Neural progenitor cell (in vitro differentiated cells): ENCODE measurements around the gene TRPC4. TPM values are rescaled to one million over a fixed set of nuclear protein-coding genes. Genes with fewer than 3 reads are reported as not detected.

Experiments
- DNase-seq: peaks from one replicate; pipeline ENCODE4 v3.0.0-alpha.2; 2016; ENCODE audit warnings: low spot score
- H2AFZ ChIP-seq: fragments of 200-600 bp; sonication (generic); replicated peaks from 2 replicates; pipeline ENCODE4 v1.6.1; 2016; ENCODE audit warnings: antibody characterized with exemption
- H3F3A ChIP-seq: fragments of 200-600 bp; sonication (generic); 2 replicates; pipeline ENCODE4 v1.6.1; 2016; ENCODE audit warnings: antibody characterized with exemption, low read depth
- H3K27ac ChIP-seq: fragments of 200-600 bp; sonication (generic); 2 replicates; pipeline ENCODE4 v1.5.1; 2016; ENCODE audit warnings: mild to moderate bottlenecking
- H3K27me3 ChIP-seq: fragments of 200-600 bp; sonication (generic); 2 replicates; pipeline ENCODE4 v1.6.1; 2016; ENCODE audit warnings: mild to moderate bottlenecking, moderate library complexity
- H3K36me3 ChIP-seq: fragments of 200-600 bp; sonication (generic); 2 replicates; pipeline ENCODE4 v1.5.1; 2016
- H3K4me1 ChIP-seq: fragments of 200-600 bp; sonication (generic); 2 replicates; pipeline ENCODE4 v1.6.1; 2016; ENCODE audit warnings: mixed run types
- H3K4me2 ChIP-seq: fragments of 200-600 bp; sonication (generic); 2 replicates; pipeline ENCODE4 v1.6.1; 2016
- H3K4me3 ChIP-seq: fragments of 200-600 bp; sonication (generic); 2 replicates; pipeline ENCODE4 v1.5.1; 2016
- H3K79me2 ChIP-seq: fragments of 200-600 bp; sonication (generic); 2 replicates; pipeline ENCODE4 v1.6.1; 2016; ENCODE audit warnings: low read depth
- H3K9ac ChIP-seq: fragments of 200-600 bp; sonication (generic); 2 replicates; pipeline ENCODE4 v1.6.1; 2016
- H3K9me3 ChIP-seq: fragments of 200-600 bp; sonication (generic); 2 replicates; pipeline ENCODE4 v1.5.1; 2016; ENCODE audit warnings: low read depth
- H4K20me1 ChIP-seq: fragments of 200-600 bp; sonication (generic); 2 replicates; pipeline ENCODE4 v1.6.1; 2016; ENCODE audit warnings: low read depth
- H3K27ac Mint-ChIP-seq: 3 replicates; pipeline ENCODE4 v1.8.0; 2021; ENCODE audit warnings: mixed read lengths
- H3K27me3 Mint-ChIP-seq: 2 replicates; pipeline ENCODE4 v1.8.0; 2022; ENCODE audit warnings: low read depth, mild to moderate bottlenecking, inconsistent platforms, moderate library complexity, mixed read lengths; ENCODE audit not compliant: insufficient read depth
- H3K36me3 Mint-ChIP-seq: 3 replicates; pipeline ENCODE4 v1.8.0; 2021; ENCODE audit warnings: mixed read lengths
- H3K4me1 Mint-ChIP-seq: 3 replicates; pipeline ENCODE4 v1.8.0; 2021; ENCODE audit warnings: mixed read lengths
- H3K4me3 Mint-ChIP-seq: 3 replicates; pipeline ENCODE4 v1.8.0; 2021; ENCODE audit warnings: mild to moderate bottlenecking, moderate library complexity, mixed read lengths
- H3K9me3 Mint-ChIP-seq: 3 replicates; pipeline ENCODE4 v1.8.0; 2020; ENCODE audit warnings: mixed read lengths
- EZH2 ChIP-seq: fragments of 200-600 bp; sonication (generic); IDR thresholded peaks from 2 replicates; pipeline ENCODE4 v1.6.1; 2017; ENCODE audit warnings: antibody characterized with exemption, mild to moderate bottlenecking, moderate library complexity
- EZH2phosphoT487 ChIP-seq: fragments of 200-600 bp; sonication (generic); IDR thresholded peaks from 2 replicates; pipeline ENCODE4 v1.6.1; 2017; ENCODE audit warnings: antibody characterized with exemption
- total RNA-seq: library from RNA; depleted of rRNA; stranded (reverse); fragments of >200 nt; gene quantifications from 2 replicates; pipeline ENCODE4 v1.2.3, GENCODE V29; 2015; ENCODE audit warnings: low replicate concordance
- TF ChIP-seq, protein P1 (sequence below): fragments of 200-600 bp; sonication (generic); IDR thresholded peaks from 2 replicates; pipeline ENCODE4 v1.5.1; 2017; ENCODE audit warnings: antibody characterized with exemption, mild to moderate bottlenecking

Gene TRPC4
- total RNA-seq, 1 donor from 2014 or later: 21.1 TPM

DNA sequence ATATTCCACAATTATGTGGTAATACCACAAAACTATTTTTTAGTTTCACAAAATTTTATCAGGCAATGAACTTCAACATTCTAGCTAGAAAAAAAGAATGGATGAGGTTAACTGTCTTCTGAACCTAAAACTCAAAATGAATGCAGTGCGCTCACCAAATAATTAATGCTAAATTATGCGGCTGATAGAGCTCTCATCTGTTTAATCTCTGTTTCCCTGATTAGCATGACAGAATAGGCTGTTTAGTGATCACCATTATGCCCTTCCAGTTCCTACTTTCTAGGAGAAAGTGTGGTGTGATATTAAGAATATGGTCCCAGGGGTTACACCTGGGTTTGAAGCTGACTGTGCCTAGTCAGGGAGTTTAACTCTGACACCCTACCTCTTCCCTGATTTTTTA lies 228.2 kb downstream of the TRPC4 start:
- peaks cover 6% of the 10 kb centered on the region for H3F3A ChIP-seq
- no peak overlapping the region for H2AFZ ChIP-seq
- H3K4me2 ChIP-seq: no peak overlapping the region
- TF ChIP-seq EZH2phosphoT487 (no peak), EZH2 (no peak)
- H4K20me1 ChIP-seq: no peaks in the 10 kb centered on the region
- H3K36me3 ChIP-seq: no peaks in the 10 kb centered on the region
- H3K4me3 Mint-ChIP-seq: no peak overlapping the region
- H3K36me3 Mint-ChIP-seq: peaks cover 21% of the 10 kb centered on the region
- DNase-seq: no peak
- H3K4me1 ChIP-seq: peaks cover 17% of the 10 kb centered on the region
- no peaks in the 10 kb centered on the region for H3K27me3 Mint-ChIP-seq
- no peak overlapping the region for H3K27ac ChIP-seq
- H3K4me3 ChIP-seq: no peak overlapping the region
- H3K27ac Mint-ChIP-seq: no peak overlapping the region
- H3K9me3 Mint-ChIP-seq: no peaks in the 10 kb centered on the region
- H3K9me3 ChIP-seq: no peaks in the 10 kb centered on the region
- no peaks in the 10 kb centered on the region for H3K79me2 ChIP-seq
- H3K27me3 ChIP-seq: no peaks in the 10 kb centered on the region
- peaks cover 36% of the 10 kb centered on the region for H3K4me1 Mint-ChIP-seq
- no peak overlapping the region for H3K9ac ChIP-seq

DNA sequence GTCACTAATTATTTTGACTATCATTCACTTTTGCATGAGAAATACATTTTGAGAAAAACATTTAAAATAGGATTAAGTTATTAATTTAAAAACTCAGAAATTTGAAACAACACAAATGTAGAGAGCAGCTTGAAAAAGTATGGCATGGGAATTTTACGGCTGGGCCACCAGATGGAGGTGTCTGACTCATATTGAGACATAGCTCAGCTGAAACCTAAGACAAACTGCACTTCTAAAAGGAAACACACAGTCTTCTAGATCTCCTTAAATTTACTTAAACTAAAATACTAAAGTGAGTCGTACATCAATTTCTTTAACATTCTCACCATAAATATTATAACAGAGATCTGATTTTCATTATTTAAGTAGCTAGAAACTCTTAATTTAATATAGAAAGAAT lies 229.1 kb downstream of the TRPC4 start:
- Histone ChIP-seq H3K36me3 (no peaks in the 10 kb centered on the region), H3K9me3 (no peaks in the 10 kb centered on the region), H4K20me1 (no peaks in the 10 kb centered on the region), H3K4me3 (no peak overlapping the region), H3K4me1 (peaks cover 8% of the 10 kb centered on the region), H3K27ac (no peak overlapping the region), H3K79me2 (no peaks in the 10 kb centered on the region), H3K27me3 (no peaks in the 10 kb centered on the region), H3K9ac (no peak overlapping the region), H3F3A (peaks cover 5% of the 10 kb centered on the region), H3K4me2 (no peak overlapping the region), H2AFZ (no peak overlapping the region)
- Mint-ChIP-seq H3K27me3 (no peaks in the 10 kb centered on the region), H3K9me3 (no peaks in the 10 kb centered on the region), H3K4me1 (peaks cover 27% of the 10 kb centered on the region), H3K4me3 (no peak overlapping the region), H3K27ac (peak overlapping the region; percentile 96), H3K36me3 (peaks cover 21% of the 10 kb centered on the region)
- peak; percentile 44 for DNase-seq
- TF ChIP-seq, protein P1, sequence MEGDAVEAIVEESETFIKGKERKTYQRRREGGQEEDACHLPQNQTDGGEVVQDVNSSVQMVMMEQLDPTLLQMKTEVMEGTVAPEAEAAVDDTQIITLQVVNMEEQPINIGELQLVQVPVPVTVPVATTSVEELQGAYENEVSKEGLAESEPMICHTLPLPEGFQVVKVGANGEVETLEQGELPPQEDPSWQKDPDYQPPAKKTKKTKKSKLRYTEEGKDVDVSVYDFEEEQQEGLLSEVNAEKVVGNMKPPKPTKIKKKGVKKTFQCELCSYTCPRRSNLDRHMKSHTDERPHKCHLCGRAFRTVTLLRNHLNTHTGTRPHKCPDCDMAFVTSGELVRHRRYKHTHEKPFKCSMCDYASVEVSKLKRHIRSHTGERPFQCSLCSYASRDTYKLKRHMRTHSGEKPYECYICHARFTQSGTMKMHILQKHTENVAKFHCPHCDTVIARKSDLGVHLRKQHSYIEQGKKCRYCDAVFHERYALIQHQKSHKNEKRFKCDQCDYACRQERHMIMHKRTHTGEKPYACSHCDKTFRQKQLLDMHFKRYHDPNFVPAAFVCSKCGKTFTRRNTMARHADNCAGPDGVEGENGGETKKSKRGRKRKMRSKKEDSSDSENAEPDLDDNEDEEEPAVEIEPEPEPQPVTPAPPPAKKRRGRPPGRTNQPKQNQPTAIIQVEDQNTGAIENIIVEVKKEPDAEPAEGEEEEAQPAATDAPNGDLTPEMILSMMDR: peak; percentile 68
- TF ChIP-seq EZH2 (no peak), EZH2phosphoT487 (no peak)

DNA sequence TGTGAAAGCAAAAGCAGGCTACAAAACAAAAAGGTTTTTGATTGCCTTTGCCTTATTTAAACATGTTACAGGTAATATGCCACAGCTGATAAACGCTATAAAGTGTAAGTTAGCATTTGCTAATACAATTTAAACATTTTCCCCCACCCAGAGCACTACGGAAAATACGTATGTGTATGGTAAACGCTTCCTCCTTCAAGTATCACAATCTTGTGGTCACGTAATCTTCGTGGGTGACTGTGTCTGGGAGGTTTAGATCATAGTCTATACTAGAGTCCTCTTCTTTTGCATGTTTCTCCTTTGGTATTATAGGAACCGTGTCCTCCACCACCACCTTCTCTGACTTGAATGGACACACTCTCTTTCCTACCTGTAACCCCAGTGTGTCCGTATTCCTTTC lies 232.9 kb downstream of the TRPC4 start:
- TF ChIP-seq, protein P1: no peak
- TF ChIP-seq EZH2phosphoT487: no peak
- TF ChIP-seq EZH2: no peak
- Mint-ChIP-seq H3K27ac (no peak overlapping the region), H3K4me1 (peaks cover 10% of the 10 kb centered on the region), H3K9me3 (no peaks in the 10 kb centered on the region), H3K4me3 (no peak overlapping the region), H3K36me3 (peaks cover 13% of the 10 kb centered on the region), H3K27me3 (no peaks in the 10 kb centered on the region)
- no peak for DNase-seq
- Histone ChIP-seq H3K4me3 (no peak overlapping the region), H3K27me3 (no peaks in the 10 kb centered on the region), H3F3A (no peaks in the 10 kb centered on the region), H4K20me1 (no peaks in the 10 kb centered on the region), H3K79me2 (no peaks in the 10 kb centered on the region), H3K9me3 (no peaks in the 10 kb centered on the region), H2AFZ (no peak overlapping the region), H3K36me3 (no peaks in the 10 kb centered on the region), H3K4me1 (no peaks in the 10 kb centered on the region), H3K9ac (no peak overlapping the region), H3K27ac (no peak overlapping the region), H3K4me2 (no peak overlapping the region)

DNA sequence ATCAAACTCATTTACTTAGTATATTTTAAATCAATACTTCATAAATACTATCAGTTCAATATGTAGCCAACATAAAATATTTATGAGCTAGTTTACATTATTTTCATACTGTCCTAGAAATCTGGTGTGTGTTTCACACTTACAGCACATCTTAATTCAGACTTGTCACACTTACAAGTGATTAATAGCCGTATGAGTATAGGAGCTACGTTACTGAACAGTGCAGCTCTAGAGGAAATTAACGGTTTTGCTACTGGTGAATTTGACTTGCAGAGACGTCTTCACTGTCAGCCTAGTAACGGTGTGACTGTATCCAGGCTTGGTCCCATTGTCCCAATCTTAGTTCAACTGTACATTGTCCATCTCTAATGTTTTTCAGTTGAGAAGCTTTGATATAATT lies 237.3 kb downstream of the TRPC4 start:
- no peaks in the 10 kb centered on the region for H4K20me1 ChIP-seq
- H3K4me1 ChIP-seq: no peaks in the 10 kb centered on the region
- H3K4me3 Mint-ChIP-seq: no peak overlapping the region
- H3K4me3 ChIP-seq: no peak overlapping the region
- H3K9me3 Mint-ChIP-seq: no peaks in the 10 kb centered on the region
- no peaks in the 10 kb centered on the region for H3K27me3 ChIP-seq
- no peaks in the 10 kb centered on the region for H3K4me1 Mint-ChIP-seq
- TF ChIP-seq EZH2 (no peak), EZH2phosphoT487 (no peak)
- TF ChIP-seq, protein P1: no peak
- H3K36me3 Mint-ChIP-seq: peaks cover 5% of the 10 kb centered on the region
- no peaks in the 10 kb centered on the region for H3K9me3 ChIP-seq
- H3K27me3 Mint-ChIP-seq: no peaks in the 10 kb centered on the region
- no peaks in the 10 kb centered on the region for H3K36me3 ChIP-seq
- no peak overlapping the region for H2AFZ ChIP-seq
- H3K9ac ChIP-seq: no peak overlapping the region
- H3K79me2 ChIP-seq: no peaks in the 10 kb centered on the region
- H3K27ac ChIP-seq: no peak overlapping the region
- no peak overlapping the region for H3K4me2 ChIP-seq
- no peak for DNase-seq
- no peaks in the 10 kb centered on the region for H3F3A ChIP-seq
- no peak overlapping the region for H3K27ac Mint-ChIP-seq
